D341Med (cell line): ENCODE measurements around the gene POLG.

ENCODE experiments used
- DNase-seq: peaks from one replicate; pipeline ENCODE4 v3.0.0; 2012; ENCODE audit warnings: low spot score

POLG gene

DNA sequence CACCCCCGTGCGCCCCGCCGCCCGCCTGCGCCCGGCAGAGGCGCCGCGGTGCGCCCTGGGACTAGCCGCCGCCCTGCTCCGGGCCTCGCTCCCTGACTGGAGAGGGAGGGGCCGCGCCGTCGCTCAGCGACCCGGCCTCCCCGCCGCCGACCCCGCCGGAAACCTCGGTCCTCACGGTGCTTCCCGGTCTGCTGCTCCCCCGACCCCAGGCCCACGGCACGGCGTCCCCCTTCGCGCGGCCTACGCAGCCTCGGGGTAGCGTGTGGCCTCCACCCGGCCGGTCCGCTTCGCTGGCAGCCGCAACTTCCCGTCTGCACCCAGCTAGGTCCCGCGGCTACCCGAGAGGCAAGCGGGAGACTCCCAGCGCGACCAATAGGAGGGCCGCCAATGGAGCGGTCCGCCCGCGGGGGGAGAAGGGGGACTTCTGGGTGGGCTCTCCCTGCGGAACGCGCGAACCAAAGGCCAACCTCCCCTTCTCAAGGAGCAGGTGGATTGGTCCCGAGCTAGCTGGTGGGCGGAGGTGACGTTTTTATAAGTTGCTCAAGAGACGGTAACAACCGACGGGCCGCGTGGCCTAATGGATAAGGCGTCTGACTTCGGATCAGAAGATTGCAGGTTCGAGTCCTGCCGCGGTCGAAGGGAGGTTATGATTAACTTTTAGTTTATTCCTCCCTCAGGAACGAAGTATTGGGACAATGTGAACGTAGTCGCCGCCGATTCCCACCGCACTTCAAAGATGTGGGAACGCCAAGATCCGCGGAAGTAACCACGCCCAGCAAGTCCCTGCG, at the start of gene POLG:
Gene POLG, minus strand, starts transcription at position 315 of the 788 bp plus-strand sequence. CDS start 1,070 bp downstream, outside the sequence.
- peak; percentile 96 for DNase-seq

DNA sequence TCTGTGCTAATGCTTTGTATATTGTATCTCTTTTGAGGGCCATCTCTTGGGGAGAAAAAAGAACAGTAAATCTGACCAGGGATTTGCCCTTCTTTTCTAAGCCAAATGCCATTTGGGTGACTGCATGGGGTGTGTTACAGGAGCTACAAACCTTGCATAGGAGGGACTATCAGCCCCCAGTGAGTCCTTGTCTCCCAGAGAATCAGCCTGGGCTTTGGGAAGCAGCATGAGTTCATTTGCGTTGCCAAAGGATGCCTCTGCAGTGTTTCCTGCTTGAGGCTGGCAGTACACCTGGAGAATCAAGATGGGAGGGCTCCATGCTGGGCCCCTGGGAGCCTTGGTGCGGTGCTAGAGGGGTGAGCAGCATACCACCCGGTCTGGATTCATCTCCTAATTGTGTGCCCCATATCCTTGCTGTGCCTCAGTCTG, 49.6 kb upstream of the POLG start:
- DNase-seq = no peak

DNA sequence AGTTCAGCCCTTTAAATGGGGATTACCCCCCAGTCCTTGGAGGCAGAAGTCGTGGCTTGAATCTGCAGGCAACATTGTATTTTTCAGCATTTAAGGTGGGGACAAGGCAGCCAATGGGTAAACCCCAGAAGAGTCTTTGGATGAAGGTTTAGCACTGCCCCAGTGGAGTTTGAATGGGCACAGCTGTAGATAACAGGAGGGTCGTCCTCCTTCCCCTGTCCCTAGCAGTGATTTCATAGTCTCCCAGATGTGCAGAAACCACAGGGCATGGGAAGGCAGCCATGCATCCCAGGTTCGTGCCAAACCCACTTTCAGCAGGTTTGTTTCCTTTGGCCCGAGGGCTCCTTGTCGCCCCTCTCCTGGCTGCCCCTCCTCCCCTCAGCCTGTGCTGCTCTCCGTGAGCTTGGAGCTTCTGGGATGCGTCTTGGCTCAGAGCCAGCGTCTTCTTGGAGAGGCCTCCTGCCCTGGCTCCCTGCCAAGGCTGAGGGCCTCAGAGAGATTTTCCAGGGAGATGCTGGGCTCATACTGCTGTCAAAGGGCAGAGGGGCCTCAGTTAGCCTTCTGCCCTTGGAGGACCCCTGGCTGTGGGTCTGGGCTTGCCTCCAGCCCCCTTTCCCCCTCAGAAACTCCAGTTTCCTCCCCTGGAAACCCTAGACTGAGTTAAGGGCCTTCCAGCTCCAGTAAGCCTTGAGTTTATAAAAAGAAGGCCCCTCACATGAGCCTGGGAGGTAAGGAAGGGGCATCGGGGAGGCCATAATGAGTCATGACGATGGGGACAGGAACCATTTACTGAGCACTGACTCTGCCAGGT, 48.9 kb upstream of the POLG start:
- DNase-seq = peak; percentile 85

DNA sequence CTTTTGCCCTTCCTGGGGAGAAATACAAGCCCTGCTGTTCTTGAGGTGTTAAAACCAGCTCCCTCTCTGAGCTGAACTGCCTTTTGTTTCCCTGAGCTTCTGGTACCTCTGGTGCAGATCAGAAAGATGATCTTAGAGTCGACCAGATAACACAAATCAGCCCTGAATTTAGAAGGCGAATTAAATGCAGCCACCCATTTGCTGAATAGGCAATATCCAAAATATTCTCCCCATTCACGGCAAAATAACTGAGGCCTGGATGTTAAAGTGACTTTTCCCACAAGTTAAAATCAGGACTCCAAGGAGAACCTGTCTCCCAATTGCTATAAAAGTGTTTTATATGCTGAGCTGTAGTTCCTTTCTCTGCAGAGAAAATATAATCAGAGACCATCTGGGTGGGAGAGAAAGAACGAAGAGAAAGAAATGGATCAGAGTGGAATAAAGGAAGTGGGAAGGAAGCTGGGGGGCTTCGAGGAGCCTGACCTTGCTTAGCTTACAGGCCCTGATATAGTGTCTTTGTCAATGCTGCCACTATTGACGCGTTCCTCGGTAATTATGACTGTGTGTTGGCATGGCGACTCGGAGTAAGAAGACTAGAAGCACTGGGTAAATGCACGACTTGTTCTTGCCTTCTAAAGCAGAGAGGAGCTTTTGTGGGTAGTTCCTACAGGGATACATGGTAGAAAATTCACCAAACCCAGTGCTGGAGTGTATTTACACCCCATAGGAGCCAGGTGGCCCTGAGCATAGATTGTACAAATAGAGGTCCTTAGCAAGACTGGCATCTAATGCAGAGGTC, 47.5 kb upstream of the POLG start:
- DNase-seq = no peak

DNA sequence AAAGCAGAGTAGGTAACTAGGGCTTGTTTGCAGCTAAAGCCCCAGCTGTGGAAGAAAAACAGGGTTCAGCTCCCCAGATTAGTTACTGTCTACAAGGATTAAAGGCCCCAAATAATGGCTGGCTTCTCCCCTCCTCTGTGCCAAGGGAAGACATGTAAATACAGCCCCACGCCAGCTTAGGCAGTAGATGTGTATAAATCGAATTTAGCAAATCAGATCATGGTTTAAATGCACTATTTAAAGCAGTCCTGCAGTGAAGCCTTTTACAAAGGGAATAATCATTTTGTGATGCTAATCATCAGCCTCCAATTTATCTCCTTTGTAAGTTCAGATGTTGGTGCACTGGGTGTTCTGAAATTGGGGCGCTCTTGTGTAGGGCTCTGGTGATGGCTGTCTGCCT, 46.7 kb upstream of the POLG start:
- DNase-seq = no peak

DNA sequence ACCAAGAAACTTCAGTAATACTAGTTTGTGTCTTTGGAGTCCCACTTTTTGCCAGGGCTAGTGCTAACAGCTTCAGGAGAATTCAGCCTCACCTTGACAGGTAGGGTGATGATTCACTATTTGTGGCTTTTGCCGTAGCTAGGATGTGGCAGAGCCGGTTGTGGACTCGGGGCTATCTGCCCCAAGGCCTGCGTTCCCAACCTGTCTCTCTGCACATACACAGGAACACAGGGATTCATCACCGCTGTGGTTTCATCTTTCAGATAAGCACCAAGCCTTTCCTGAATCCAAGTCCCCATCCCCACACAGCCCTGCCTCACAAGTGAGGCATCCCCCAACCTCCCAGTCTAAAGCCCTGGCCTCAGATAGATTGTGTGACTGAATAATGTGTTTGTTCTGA, 45.2 kb upstream of the POLG start:
- DNase-seq = no peak

DNA sequence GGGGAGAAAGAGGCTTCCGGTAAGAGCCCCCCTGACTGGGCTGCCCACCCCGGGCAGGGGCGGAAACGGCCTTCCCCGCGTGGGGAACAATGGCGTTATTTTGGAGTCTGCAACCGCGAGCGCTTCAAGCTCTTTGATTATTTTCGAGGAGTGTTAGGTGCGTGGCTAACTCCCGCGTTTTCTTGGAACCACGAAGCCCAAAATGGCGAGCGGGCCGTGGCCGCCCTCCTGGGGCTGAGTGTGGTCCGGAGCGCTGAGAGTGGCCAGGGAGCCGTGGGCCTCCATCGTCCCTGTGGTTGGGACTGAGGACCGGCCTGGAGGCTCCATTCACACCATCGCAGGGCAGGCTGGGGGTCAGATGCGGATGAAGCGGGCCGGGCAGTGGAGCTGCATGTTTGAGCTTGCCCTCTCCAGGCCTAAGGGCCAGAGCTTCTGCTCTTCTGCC, 44.6 kb upstream of the POLG start:
- no peak for DNase-seq

DNA sequence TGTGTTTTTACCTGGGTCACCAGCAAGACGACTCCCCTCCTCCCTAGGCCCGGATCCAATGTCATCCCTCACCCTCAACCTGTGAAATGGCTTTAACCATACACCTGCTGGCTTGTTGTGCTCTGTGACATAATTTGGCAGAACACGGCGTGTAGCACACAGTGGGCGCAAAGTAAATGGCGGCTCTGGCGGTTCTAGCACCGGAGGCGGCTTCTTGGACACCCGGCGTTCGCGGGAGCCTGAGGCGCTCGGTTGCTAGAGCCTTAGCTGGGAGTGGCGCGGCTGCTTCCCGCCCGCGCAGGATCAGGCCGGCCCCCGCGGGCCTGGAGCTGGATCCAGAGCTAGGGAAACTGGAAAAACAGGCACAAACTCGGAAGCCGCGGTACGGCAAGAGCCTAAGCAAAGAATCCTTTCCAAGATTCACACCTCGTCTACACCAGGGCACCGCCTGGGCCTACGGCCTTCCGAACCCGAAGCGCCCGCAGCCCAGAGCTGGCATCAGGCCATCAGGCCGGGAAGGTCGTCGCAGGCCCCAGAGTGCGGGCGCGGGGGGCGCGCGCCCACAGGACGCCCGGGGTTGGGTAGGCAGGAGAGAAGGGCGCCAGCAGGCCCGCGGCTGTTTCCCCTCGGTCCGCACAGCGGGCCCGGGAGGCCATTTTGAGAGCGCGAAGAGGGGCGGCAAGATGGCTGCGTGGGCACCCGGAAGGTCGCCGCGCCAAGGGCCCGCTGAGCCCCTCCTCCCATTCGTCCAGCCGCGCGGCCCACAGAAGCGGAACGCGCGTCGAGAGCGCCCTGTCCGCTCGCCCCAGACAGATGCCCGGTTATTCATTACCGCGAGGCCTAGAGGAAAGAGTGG, 43.9 kb upstream of the POLG start:
- DNase-seq = no peak

DNA sequence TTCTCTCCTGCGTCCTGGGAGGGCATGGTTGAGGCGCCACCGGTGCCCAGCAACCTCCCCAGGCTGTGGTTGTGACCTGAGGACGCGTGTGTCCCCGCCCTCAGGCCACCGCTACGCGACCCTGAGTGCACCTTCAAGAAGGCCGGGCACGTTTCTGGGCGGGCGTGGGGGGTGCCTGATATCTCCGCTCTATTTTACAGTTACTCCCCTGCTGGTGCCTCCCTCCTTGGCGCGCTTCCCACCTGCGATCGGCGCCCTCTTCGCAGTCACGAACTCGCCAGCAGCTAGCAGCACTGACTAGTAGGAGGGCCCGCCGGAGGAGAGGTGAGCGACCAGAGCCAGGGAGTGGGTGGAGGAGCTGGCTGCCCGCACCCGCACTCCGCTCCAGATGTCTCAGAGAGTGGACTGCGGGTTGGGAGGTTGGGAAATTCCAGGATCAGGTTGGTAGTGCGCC, 43.2 kb upstream of the POLG start:
- no peak for DNase-seq

DNA sequence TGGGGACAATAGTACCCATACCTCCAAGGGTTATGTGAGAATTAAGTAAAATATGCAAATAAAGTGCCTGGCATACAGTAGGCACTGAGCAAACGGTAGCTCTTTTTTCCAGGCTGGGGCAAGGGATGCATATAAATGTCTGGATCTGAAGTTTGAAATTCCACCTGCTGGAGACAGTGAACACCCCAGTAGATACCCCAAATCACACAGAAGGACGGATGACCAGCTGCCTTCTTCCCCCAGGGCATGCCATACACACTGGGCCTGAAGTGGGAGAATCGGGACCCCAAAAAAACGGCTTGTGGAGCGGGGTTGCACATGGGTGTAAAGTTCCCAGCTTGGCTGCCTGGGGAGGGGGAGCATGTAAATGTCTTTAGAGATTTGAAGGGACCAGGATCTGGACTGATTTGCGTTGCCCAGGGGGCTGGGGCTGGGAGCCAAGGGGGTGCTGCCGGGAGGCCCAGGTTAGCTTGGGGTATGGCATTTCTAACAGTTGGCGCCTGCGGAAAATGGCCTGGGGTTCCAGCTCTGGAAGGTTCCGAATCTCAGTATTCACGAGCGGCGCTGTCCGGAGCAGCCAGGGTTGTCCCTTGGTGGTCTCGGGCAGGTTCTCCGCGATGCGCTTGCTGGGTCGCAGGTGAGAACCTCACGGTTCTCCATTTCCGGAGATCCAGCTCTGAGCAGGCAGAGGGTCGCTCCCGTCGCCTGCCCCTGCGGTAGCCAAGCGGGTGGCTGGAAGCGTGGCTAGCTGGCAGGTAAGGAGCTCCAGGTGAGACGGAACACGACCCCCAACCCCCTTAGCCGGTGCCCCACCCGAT, 42.6 kb upstream of the POLG start:
- no peak for DNase-seq

DNA sequence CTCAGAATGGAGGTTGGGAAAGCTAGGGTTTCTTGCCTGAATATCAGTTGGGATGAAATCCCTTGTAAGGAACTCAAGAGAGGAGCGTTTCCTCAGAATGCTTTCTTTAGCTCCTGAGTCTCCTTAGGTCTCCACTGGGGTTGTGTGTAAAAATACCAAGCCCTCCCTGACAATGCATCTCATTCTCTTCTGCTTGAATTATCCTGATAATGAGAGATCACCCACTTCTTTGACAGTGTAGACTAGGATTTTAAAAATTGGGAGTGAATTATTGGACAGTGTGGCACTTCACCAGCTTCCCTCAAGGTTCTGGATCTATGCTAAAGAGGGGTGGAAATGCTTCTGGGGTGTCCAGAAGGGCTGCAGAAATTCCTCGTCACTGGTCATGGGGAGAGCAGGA, 41.8 kb upstream of the POLG start:
- DNase-seq = no peak

DNA sequence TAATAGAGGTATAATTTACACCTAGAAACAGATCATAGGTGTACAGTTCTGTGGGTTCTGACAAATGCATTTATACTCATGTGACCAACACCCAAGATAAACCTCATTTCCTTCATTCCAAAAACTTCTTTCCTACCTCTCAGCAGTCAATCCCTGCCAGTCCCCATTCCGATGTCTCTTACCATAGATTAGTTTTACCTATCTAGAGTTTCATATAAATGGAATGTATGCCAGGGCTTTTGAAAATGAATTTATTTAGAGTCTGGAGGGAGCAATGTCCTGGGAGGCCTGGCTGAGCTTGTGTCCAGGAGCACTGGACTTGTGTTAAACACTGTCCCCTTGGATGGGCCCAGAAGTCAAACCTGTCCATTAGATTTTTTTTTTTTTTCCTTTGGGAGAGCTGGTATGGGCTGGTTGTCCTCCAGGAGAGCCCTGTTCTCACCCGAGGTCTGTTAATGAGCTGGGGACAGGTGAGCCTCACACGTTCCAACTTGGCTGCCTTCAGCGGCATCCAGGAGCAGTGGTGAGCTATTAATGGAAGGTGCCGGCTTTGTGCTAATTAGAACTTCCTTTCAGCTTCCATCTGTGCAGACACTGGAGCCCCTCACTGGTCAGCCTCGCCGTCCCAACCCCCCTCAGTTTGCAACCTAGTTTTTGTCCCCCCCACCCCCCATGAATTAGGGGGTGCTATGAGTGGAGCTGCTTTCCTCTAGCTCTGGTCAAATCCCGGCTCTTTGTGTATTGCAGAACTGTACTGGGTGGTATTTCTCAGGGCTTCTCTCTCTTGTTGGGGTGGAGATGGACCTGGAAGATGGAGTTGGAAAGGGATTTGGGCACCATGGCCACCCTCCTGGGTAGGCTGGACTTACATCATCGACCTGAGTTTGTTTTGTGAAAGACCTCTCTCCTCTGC, 40.7 kb upstream of the POLG start:
- no peak for DNase-seq

DNA sequence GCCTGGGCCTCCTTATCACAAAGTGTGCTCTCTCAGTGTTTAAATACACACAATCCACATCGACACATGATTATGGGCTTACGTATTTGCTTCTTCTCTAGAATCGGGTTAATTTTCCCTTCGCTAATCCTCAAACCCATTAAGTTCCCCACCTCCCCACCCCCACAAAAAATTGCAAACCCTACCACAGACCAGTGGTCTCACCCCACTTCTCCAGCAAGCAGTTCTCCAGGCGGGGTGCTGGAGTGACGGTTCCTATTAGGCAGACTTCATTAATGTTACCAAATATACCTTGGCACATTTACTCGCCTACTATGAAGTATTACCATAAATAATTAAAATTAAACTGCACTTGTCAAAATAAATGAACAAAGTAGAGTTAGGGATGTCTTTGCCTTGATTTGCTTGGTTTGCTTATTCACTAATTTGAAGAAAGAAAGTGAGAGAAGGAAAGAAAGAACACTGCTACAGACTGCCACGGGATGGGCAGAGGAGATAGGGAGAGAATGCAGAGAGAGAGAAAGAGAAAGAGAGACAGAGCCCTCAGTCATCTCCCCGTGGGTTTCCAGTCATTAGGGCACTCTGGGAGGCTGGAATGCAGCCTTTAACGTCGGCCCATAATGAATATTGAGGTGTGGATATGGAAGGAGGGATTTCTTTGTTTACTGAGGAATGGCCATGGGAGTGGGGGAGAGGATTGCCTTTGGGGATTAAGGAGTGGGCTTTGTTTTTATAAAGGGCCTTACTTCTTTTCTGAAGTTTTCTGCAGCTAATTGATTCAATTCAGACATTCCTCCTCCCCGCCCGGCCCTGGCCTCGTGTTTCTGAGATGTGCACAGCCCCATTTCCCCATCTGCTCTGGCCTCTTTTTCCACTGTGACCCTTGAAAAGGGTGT, 39.7 kb upstream of the POLG start:
- no peak for DNase-seq

DNA sequence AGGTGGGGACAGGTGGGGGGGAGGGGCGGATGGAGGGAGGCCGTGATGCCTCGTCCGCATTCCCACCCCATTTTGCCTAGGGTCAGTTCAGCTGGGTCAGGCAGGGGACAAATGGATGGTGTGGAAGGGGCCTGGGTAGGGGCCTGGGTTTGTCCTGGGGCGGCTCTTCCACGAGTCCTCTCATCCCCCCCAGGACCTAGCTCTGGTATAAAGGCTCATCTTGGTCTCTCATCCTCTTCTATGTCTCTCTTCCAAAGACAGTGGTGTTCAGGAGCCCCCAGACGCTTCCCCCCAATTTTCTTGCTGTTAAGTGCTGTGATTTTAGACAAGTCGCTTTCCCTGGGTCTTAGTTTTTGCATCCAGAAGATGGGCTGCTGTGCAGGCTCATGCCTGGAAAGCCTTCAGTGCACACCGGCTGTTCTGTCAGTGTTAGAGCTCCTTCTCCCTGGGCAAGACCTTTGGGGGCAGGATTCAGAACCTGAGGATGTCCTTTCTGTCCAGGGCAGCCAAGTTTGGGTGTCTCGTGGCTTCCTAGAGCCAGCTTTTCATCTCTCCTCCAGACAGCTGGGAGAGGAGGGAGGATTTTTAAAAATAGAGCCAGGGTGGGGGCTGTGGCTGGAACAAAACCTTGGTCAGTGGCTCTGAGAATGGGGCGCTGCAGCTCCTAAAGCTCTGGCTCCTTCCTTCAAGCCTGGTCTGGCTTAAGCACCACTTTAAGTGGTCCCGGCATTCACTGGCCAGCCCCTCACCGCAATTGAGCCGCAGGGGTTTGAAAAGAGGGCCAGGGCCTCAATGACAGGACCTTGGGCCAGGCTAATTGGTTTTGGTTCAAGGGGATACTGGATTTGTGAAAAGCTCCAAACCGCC, 37.7 kb upstream of the POLG start:
- DNase-seq = no peak

DNA sequence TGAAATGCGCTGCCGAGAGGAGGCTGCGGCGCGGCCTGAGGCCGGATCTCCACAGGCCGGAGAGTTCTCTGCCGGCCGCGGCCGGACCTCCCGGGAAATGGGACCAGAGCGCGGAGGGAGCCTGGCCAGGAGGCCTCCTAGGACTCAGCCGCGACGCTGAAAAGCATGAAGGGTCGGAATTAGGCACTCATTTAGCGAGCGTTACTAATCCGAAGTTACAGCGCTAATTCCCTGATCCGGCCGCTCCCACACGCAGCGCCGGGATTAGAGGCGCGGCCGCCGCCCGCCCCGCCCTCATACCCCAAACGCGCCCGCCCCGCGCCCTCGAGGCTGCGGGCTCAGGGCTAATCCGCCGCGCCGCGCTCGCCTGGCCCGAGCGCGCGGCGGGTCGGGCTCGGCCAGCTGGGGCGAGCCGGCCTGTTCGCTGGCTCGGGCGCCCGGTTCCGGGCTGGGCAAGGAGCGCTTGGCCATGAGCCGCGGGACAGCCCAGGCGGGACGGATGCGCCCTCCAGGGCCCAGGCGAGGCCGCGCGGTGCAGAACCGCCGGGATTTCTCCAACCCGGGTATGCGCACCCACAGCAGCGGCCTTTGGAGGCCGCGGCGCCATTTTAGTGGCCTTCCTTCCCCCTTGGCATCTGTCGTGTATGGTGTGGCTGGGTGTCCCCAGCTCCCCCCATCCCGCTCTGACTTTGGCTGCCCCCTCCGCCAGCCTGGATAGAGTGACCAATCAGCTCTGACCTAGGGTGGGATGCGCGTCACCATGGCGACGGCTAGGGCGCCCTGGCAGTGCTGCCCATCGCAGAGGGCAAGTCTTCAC, 36.8 kb upstream of the POLG start:
- DNase-seq = peak; percentile 96

DNA sequence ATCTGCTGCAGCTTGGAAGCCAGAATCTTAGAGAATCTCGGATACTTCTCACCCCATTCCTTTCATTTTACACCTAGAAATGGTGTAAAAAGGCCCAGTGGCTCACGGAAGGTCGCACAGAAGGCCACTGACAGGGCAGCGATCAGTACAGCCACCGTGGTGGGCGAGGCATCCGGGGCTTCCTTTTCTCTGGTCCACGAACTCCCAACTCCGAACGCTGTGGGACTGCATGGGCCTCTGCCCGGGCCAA, 36.3 kb upstream of the POLG start:
- DNase-seq = no peak
